SK-N-MC (cell line): ENCODE results near the gene C4A.
"Not testable (repeated sequence)": the region's sequence is repeated elsewhere in the genome, so short reads cannot be mapped to it uniquely, and the experiment has no call there.

Source experiments
- EZH2 ChIP-seq: fragments of 200-600 bp; sonication (generic); IDR thresholded peaks from one replicate; pipeline ENCODE4 v1.6.1; 2017; ENCODE audit warnings: antibody characterized with exemption
- FOXP2 ChIP-seq: optimal IDR thresholded peaks from 2 replicates; pipeline ENCODE3; 2011; ENCODE audit warnings: mild to moderate bottlenecking, moderate library complexity; ENCODE audit not compliant: insufficient read depth; ENCODE audit errors: extremely low read length, control extremely low read depth
- POLR2AphosphoS5 ChIP-seq: IDR thresholded peaks from 2 replicates; pipeline ENCODE4 v1.6.1; 2012; ENCODE audit warnings: mild to moderate bottlenecking, low read depth, low read length, borderline replicate concordance

DNA sequence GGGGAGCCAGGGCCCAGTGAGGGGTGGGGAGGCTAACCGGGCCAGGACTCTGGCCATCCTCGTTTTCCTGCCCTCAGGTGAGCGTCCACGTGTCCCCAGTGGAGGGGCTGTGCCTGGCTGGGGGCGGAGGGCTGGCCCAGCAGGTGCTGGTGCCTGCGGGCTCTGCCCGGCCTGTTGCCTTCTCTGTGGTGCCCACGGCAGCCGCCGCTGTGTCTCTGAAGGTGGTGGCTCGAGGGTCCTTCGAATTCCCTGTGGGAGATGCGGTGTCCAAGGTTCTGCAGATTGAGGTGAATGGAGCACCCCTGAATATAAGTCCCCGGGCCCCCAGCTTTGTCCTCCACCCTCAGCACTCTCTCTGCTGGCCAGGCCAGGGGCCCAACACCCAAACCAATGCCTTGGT lies 12.6 kb downstream of the C4A start:
- TF ChIP-seq FOXP2, EZH2, POLR2AphosphoS5: not testable (repeated sequence)
